Ammon's horn (tissue), 1 donor: ENCODE measurements around the gene LGI2.
A peak's percentile ranks its signal among the peaks of the same experiment; 100 is the strongest.

Experiments
- DNase-seq: peaks from one replicate; pipeline ENCODE4 v3.0.0-alpha.2; 2016; ENCODE audit warnings: low spot score

Gene LGI2

GRCh38 chr4:24995346-24995919 lies 35.3 kb downstream of the LGI2 start:
- no peak for DNase-seq

- no peak for DNase-seq
These were observed 37.1 kb downstream of the LGI2 start for GRCh38 chr4:24993551-24994080.

GRCh38 chr4:24992968-24993367 lies 37.8 kb downstream of the LGI2 start:
- no peak for DNase-seq

- no peak for DNase-seq
These were observed 39.7 kb downstream of the LGI2 start for GRCh38 chr4:24991015-24991414.

- DNase-seq = no peak
These were observed 41.4 kb downstream of the LGI2 start for GRCh38 chr4:24989327-24989726.

- no peak for DNase-seq
These were observed 42.0 kb downstream of the LGI2 start for GRCh38 chr4:24988776-24989175.

- DNase-seq = no peak
These were observed 45.9 kb downstream of the LGI2 start for GRCh38 chr4:24984602-24985532.

- no peak for DNase-seq
These were observed 50.0 kb downstream of the LGI2 start for GRCh38 chr4:24980740-24981139.

- DNase-seq = peak; percentile 82
These were observed 50.6 kb downstream of the LGI2 start for GRCh38 chr4:24980064-24980690.

- DNase-seq = peak; percentile 69
These were observed 51.2 kb downstream of the LGI2 start for GRCh38 chr4:24979554-24979953.

- DNase-seq = no peak
These were observed 52.3 kb downstream of the LGI2 start for GRCh38 chr4:24978291-24979075.

GRCh38 chr4:24975510-24975909 lies 55.2 kb downstream of the LGI2 start:
- DNase-seq = no peak

GRCh38 chr4:24973747-24974601 lies 56.8 kb downstream of the LGI2 start:
- DNase-seq = peak; percentile 24

- no peak for DNase-seq
These were observed 57.4 kb downstream of the LGI2 start for GRCh38 chr4:24973404-24973746.

- DNase-seq = no peak
These were observed 59.6 kb downstream of the LGI2 start for GRCh38 chr4:24971192-24971591.

GRCh38 chr4:24970635-24971034 lies 60.1 kb downstream of the LGI2 start:
- DNase-seq = no peak

- no peak for DNase-seq
These were observed 60.6 kb downstream of the LGI2 start for GRCh38 chr4:24970191-24970590.

- no peak for DNase-seq
These were observed 61.3 kb downstream of the LGI2 start for GRCh38 chr4:24969486-24969885.

GRCh38 chr4:24968992-24969391 lies 61.8 kb downstream of the LGI2 start:
- DNase-seq = no peak

GRCh38 chr4:24968278-24968677 lies 62.5 kb downstream of the LGI2 start:
- DNase-seq = no peak

GRCh38 chr4:24967346-24967745 lies 63.4 kb downstream of the LGI2 start:
- DNase-seq = no peak
